AG04449 (cell line): Measurements from ENCODE around the gene NEAT1.
A peak's percentile ranks its signal among the peaks of the same experiment; 100 is the strongest.

Experiments
- CTCF ChIA-PET: fragments of 350-600 bp; formaldehyde crosslinking; extraction: SDS; loops from one replicate; lab custom pipeline; 2021; ENCODE audit warnings: antibody characterized with exemption; lab: Yijun Ruan, JAX
- POLR2A ChIA-PET: fragments of 400-600, 350-600 bp; formaldehyde crosslinking; extraction: SDS; loops from one replicate; lab custom pipeline; 2020; ENCODE audit warnings: antibody characterized with exemption, inconsistent platforms; lab: Yijun Ruan, JAX
- DNase-seq: peaks from one replicate; pipeline ENCODE4 v3.0.0-alpha.2; 2010; ENCODE audit warnings: low read depth, low spot score
- H3K4me3 ChIP-seq: 2 replicates; pipeline ENCODE4 v1.5.1; 2011; ENCODE audit warnings: low read depth, mild to moderate bottlenecking, control low read depth, low read length
- TF ChIP-seq, protein P1 (sequence below): IDR thresholded peaks from one replicate; pipeline ENCODE4 v1.5.1; 2011; ENCODE audit warnings: mild to moderate bottlenecking, moderate library complexity, low read length, control low read depth, inconsistent platforms; ENCODE audit not compliant: insufficient read depth; ENCODE audit errors: missing control alignments

The NEAT1 gene

DNA sequence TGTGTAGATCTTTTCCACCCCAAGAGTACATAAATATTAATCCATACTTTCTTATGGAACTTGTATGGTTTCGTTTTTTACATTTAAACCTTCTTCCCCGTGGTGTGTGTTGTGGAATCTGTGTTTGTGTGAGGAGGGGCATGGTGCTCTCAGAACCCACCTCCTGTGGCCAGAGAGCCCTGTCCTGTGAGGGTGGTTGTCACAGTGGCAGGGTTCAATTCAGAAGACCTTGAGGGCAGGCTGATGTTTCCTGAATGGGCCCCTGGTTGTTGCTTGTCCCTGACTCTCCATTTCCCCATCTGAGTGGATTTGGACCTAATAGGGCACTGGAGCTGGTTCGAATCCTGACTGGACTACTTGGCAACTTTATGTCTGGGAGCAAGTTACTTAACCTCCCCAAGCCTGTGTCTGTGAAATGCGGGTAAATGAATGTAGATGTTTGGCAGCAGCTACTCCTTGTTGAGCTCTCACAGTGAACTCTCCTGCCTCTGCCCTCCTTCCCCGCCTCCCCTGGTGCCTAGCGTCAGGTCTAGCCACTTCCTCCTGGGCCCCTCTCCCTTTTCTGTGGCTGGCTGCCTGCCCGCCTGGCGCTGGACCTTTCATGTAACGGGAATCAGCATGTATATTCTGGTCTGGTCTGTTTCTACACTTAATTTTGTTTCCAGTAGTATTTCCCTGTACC lies 7.3 kb downstream of the NEAT1 start:
- ChIA-PET POLR2A (interaction anchor here (1.6 to 19.6 kb wide), 2 partner anchors 9 to 74 kb away, joined by 10 to 664 read pairs; partner anchors contain the start of gene MALAT1), CTCF (interaction anchor here (1.3 kb wide), 1 partner anchor 13 kb away, joined by 3 read pairs; no protein-coding TSS in a partner anchor)
- TF ChIP-seq, protein P1, sequence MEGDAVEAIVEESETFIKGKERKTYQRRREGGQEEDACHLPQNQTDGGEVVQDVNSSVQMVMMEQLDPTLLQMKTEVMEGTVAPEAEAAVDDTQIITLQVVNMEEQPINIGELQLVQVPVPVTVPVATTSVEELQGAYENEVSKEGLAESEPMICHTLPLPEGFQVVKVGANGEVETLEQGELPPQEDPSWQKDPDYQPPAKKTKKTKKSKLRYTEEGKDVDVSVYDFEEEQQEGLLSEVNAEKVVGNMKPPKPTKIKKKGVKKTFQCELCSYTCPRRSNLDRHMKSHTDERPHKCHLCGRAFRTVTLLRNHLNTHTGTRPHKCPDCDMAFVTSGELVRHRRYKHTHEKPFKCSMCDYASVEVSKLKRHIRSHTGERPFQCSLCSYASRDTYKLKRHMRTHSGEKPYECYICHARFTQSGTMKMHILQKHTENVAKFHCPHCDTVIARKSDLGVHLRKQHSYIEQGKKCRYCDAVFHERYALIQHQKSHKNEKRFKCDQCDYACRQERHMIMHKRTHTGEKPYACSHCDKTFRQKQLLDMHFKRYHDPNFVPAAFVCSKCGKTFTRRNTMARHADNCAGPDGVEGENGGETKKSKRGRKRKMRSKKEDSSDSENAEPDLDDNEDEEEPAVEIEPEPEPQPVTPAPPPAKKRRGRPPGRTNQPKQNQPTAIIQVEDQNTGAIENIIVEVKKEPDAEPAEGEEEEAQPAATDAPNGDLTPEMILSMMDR: no peak
- peak overlapping the region; percentile 98 for H3K4me3 ChIP-seq
- no peak for DNase-seq

DNA sequence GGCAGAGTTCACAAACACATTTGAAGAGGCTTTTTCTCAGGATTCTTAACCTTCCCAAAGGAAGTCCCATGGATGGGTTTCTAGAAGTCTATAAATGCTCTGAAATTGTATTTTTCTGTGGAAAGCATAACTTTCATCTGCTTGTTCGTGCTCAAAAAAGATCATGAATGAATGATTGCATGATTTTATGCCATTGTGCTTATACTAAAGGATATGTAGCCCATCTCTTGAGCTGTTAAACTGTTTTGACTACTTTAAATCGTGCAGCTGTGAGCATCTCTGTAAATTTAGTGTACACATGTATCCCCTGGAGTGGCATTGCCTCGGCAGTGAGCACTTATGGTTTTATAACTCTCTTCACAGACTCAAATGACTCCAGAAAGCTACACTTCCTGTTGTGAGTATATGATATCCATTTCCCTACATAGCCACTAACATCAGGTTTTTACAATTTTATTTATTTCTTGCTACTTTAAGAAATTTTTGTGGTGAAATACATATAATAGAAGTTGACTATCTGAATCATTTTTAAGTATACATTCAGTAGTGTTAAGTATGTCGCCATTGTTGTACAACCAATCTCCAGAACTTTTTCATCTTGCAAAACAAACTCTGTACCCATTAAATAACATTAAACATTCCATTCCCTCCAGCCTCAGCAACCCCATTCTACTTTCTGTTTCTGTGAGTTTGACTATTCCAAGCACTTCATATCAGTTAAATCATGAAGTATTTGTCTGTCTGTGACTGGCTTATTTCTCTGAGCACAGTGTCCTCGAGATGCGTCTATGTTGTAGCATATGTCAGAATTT lies 8.0 kb downstream of the NEAT1 start:
- POLR2A ChIA-PET: interaction anchor here (0.5 to 19.6 kb wide), 4 partner anchors 10 to 223 kb away, joined by 3 to 664 read pairs (median 7); partner anchors contain the start of gene MALAT1
- CTCF ChIA-PET: interaction anchor here (1.3 kb wide), 1 partner anchor 14 kb away, joined by 3 read pairs; no protein-coding TSS in a partner anchor

DNA sequence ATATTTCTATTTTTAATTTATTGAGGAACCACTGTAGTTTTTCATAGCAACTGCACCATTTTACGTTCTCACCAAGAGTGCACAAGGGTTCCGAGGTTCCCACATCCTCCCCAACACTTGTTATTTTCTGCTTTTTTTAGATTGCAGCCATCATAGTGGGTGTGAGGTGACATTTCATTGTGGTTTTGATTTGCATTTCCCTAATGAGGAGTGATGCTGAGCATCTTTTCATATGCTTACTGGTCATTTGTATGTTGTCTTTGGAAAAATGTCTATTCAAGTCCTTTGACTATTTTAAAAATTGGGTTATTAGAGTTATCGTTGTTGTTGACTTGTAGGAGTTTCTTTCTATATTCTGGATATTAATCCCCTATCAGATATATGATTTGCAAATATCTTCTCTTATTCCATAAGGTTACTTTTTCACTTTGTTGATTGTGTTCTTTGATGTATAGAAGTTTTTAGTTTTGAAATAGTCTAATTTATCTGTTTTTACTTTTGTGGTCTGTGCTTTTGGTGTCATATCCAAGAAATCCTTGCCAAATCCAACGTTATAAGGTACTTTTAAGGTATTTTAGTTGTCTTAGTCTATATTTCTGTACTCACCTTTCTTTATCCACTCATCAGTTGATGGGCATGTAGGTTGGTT lies 9.0 kb downstream of the NEAT1 start:
- ChIA-PET CTCF (no interaction called here), POLR2A (interaction anchor here (1.5 kb wide), 1 partner anchor 9 kb away, joined by 20 read pairs; the partner anchor contains the start of gene NEAT1)
- H3K4me3 ChIP-seq: peak overlapping the region; percentile 40
- no peak for DNase-seq
- TF ChIP-seq, protein P1: no peak

More for the DNA sequence above, 8.0 kb downstream of the NEAT1 start:
- H3K4me3 ChIP-seq: peak overlapping the region; percentile 98
- TF ChIP-seq, protein P1: no peak
- DNase-seq: no peak

DNA sequence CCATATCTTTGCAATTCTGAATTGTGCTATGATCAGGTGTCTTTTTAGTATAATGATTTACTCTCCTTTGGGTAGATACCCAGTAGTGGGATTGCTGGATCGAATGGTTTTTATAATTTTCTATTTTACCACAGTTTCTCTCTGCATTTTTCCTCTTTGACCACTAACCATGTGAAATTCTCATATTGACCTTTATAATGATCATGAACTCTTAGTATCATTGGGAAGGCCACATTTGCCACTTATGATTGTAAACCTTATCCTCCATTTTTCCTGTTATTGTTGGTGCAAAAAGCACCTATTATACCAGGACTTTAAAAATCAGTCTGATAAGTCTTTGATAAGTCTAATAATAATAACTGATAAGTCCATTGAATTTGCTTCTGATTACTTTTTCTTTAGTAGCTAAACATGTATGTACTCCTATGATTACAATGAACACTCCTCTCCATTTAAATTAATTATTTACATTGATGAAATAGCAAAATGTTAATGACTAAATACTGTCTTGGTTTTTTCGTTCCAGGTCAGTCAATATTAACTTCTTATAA lies 9.6 kb downstream of the NEAT1 start:
- no peak for DNase-seq
- ChIA-PET CTCF (interaction anchor here (1.0 kb wide), 1 partner anchor 16 kb away, joined by 4 read pairs; no protein-coding TSS in a partner anchor), POLR2A (interaction anchor here (1.0 to 1.5 kb wide), 2 partner anchors 9 to 73 kb away, joined by 3 to 20 read pairs; partner anchors contain the start of gene NEAT1)
- TF ChIP-seq, protein P1: no peak
- H3K4me3 ChIP-seq: peak overlapping the region; percentile 34

DNA sequence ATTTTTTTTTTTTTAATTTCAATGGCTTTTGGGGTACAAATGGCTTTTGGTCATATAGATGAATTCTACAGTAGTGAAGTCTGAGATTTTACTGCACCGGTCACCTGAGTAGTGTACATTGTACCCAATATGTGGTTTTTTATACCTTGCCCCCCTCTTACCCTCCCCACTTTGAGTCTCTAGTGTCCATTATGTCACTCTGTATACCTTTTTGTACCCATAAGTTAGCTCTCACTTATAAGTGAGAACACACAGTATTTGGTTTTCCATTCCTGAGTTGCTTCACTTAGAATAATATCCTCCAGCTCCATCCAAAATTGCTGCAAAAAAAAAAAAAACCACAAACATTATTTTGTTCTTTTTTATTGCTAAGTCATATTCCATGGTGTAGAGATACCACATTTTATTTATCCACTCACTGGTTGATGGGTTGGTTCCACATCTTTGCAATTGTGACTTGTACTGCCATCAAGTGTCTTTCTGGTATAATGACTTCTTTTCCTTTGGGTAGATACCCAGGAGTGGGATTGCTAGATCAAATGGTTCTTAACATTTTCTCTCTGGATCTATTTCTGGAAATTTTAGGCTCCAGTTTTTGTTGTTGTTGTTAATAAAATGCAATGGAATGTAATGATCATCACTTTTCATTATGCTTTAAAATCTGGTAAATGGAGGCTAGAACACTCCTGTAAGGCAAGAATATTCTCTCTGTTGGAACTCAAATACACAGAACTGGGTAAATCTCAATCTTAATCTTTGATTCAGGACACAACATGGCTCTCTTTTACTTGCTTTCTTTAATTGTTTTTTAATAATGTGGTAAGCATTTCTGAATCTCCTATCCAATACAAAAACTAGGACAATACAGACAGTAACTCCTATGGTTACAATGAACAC lies 10.3 kb downstream of the NEAT1 start:
- H3K4me3 ChIP-seq: peak overlapping the region; percentile 37
- POLR2A ChIA-PET: interaction anchor here (0.7 to 1.5 kb wide), 5 partner anchors 9 to 72 kb away, joined by 3 to 20 read pairs (median 7); partner anchors contain the start of gene NEAT1
- CTCF ChIA-PET: interaction anchor here (1.0 kb wide), 1 partner anchor 17 kb away, joined by 4 read pairs; no protein-coding TSS in a partner anchor

More for the DNA sequence above, 10.3 kb downstream of the NEAT1 start:
- DNase-seq: no peak
- TF ChIP-seq, protein P1: no peak
